HepG2 (cell line): ENCODE data around the gene CCDC30. TPM values are rescaled to one million over a fixed set of nuclear protein-coding genes. Genes with fewer than 3 reads are reported as not detected.

Source experiments
- ATAC-seq: fragments of 200-7000 bp; cut with Tn5 transposase; 3 replicates; pipeline ENCODE4 v1.9.1; 2020; ENCODE audit warnings: mild to moderate bottlenecking, moderate library complexity
- BruUV-seq: library from RNA; stranded (reverse); fragments of 400-500 nt; replicated peaks from 2 replicates; lab custom pipeline; 2021; lab: Mats Ljungman, UMichigan
- CTCF ChIA-PET: fragments of 300-600 bp; formaldehyde crosslinking; extraction: SDS; loops from one replicate; lab custom pipeline; 2021; ENCODE audit warnings: low total read pairs, inconsistent platforms, low intra/inter-chr PET ratio; lab: Yijun Ruan, JAX
- POLR2A ChIA-PET: fragments of 350-600 bp; sonication (Branson Sonifier 250); formaldehyde crosslinking; loops from one replicate; lab custom pipeline; 2020; ENCODE audit warnings: antibody characterized with exemption, inconsistent platforms; lab: Yijun Ruan, JAX
- DNase-seq: peaks from one replicate; pipeline ENCODE4 v3.0.0-alpha.2; 2015; ENCODE audit warnings: low spot score
- FAIRE-seq: peaks from 3 replicates; lab custom pipeline; 2011; peaks lifted over from hg19 to GRCh38; lab: Jason Lieb, UNC
- H2AFZ ChIP-seq: one replicate; pipeline ENCODE4 v1.6.1; 2011; ENCODE audit warnings: low read length, inconsistent platforms
- H3K27ac ChIP-seq: fragments of 300-600 bp; 3 replicates; pipeline ENCODE4 v1.8.0; 2011; ENCODE audit warnings: mixed run types, mild to moderate bottlenecking, mixed read lengths, low read length, inconsistent platforms; ENCODE audit not compliant: insufficient read depth; ENCODE audit errors: extremely low read length
- H3K27me3 ChIP-seq, 2 experiments: fragments of 200-600 bp in 1 of 2; 2 replicates in 1 of 2; 3 replicates in 1 of 2; pipeline versions ENCODE4 v1.6.0 to v1.8.0; 2011; ENCODE audit warnings: low read length in 2 of 2, mild to moderate bottlenecking in 2 of 2, moderate library complexity in 2 of 2, inconsistent platforms in 1 of 2; ENCODE audit not compliant: insufficient read depth in 2 of 2, control insufficient read depth in 1 of 2
- H3K36me3 ChIP-seq, 2 experiments: fragments of 200-600 bp in 1 of 2; replicated peaks in 1 of 2; 2 replicates in 1 of 2; 3 replicates in 1 of 2; pipeline versions ENCODE4 v1.5.1 to v1.8.0; 2011; ENCODE audit warnings: low read length in 2 of 2, inconsistent platforms in 1 of 2; ENCODE audit not compliant: insufficient read depth in 2 of 2, control insufficient read depth in 1 of 2
- H3K4me1 ChIP-seq: 2 replicates; pipeline ENCODE4 v1.5.1; 2012; ENCODE audit warnings: low read length, inconsistent platforms; ENCODE audit not compliant: insufficient read depth
- H3K4me2 ChIP-seq: 2 replicates; pipeline ENCODE4 v1.6.0; 2011; ENCODE audit warnings: low read depth, low read length, inconsistent platforms
- H3K4me3 ChIP-seq, 3 experiments: fragments of 200-600 bp in 1 of 3; sonication (generic), shearing (Covaris generic) in 1 of 3; replicated peaks in 1 of 3; 2 replicates each; pipeline ENCODE4 v1.5.1; 2011 to 2016; ENCODE audit warnings: low read length in 3 of 3, inconsistent platforms in 2 of 3, low read depth in 2 of 3, mild to moderate bottlenecking in 2 of 3, control low read depth in 1 of 3, mixed read lengths in 1 of 3; ENCODE audit not compliant: insufficient read depth in 1 of 3
- H3K79me2 ChIP-seq: one replicate; pipeline ENCODE4 v1.6.1; 2011; ENCODE audit warnings: low read length, inconsistent platforms; ENCODE audit not compliant: insufficient read depth
- H3K9ac ChIP-seq: 2 replicates; pipeline ENCODE4 v1.6.0; 2011; ENCODE audit warnings: mild to moderate bottlenecking, low read depth, low read length, inconsistent platforms; ENCODE audit not compliant: insufficient read depth
- H3K9me3 ChIP-seq: 2 replicates; pipeline ENCODE4 v1.5.1; 2012; ENCODE audit warnings: mild to moderate bottlenecking, low read length
- H4K20me1 ChIP-seq: 2 replicates; pipeline ENCODE4 v1.6.0; 2011; ENCODE audit warnings: inconsistent platforms, mild to moderate bottlenecking, low read length, moderate library complexity; ENCODE audit not compliant: insufficient read depth
- BCL6 ChIP-seq: IDR thresholded peaks from 2 replicates; pipeline ENCODE4 v1.6.1; 2016; ENCODE audit warnings: missing genetic modification reagents, missing compliant biosample characterization
- CCDC6 ChIP-seq: sonication (generic); formaldehyde crosslinking; IDR thresholded peaks from 2 replicates; pipeline ENCODE4 v1.8.1; 2022; ENCODE audit warnings: mild to moderate bottlenecking, missing genetic modification reagents, moderate library complexity
- FOXA1 ChIP-seq, 2 experiments: fragments of 450-650 bp in 1 of 2; sonication (generic) in 1 of 2; formaldehyde crosslinking in 1 of 2; IDR thresholded peaks; 2 replicates each; pipeline versions ENCODE4 v1.4.0 to v1.6.1; 2016 to 2020; ENCODE audit warnings: missing genetic modification reagents in 1 of 2
- HMGXB4 ChIP-seq, 2 experiments: sonication (generic) in 1 of 2; formaldehyde crosslinking in 1 of 2; IDR thresholded peaks; 2 replicates each; pipeline versions ENCODE4 v1.4.0 to v1.6.1; 2018 to 2020; ENCODE audit warnings: missing genetic modification reagents in 2 of 2, borderline replicate concordance in 1 of 2, low read depth in 1 of 2, mild to moderate bottlenecking in 1 of 2, missing biosample characterization in 1 of 2
- JDP2 ChIP-seq: sonication (generic); formaldehyde crosslinking; IDR thresholded peaks from 2 replicates; pipeline ENCODE4 v1.8.1; 2022; ENCODE audit warnings: missing genetic modification reagents, borderline replicate concordance
- NFIC ChIP-seq: IDR thresholded peaks from 2 replicates; pipeline ENCODE4 v1.6.1; 2012; ENCODE audit warnings: mild to moderate bottlenecking, low read length, inconsistent platforms
- STAG1 ChIP-seq: sonication (generic); formaldehyde crosslinking; IDR thresholded peaks from 2 replicates; pipeline ENCODE4 v1.4.0; 2020; ENCODE audit warnings: missing genetic modification reagents
- TCF7 ChIP-seq: sonication (generic); IDR thresholded peaks from 2 replicates; pipeline ENCODE4 v1.6.1; 2016; ENCODE audit warnings: antibody characterized with exemption, low read depth
- ZBTB1 ChIP-seq: sonication (generic); formaldehyde crosslinking; IDR thresholded peaks from 2 replicates; pipeline ENCODE4 v1.4.0; 2020; ENCODE audit warnings: missing genetic modification reagents, borderline replicate concordance
- ZNF513 ChIP-seq: sonication (generic); formaldehyde crosslinking; conservative IDR thresholded peaks from 2 replicates; pipeline ENCODE4 v1.5.0; 2020; ENCODE audit warnings: missing genetic modification reagents
- ZNF615 ChIP-seq: sonication (generic); formaldehyde crosslinking; IDR thresholded peaks from 2 replicates; pipeline ENCODE4 v1.5.0; 2020; ENCODE audit warnings: mild to moderate bottlenecking, missing genetic modification reagents, borderline replicate concordance
- ZNF678 ChIP-seq: sonication (generic); formaldehyde crosslinking; IDR thresholded peaks from 2 replicates; pipeline ENCODE4 v1.4.0; 2020; ENCODE audit warnings: mild to moderate bottlenecking, missing genetic modification reagents
- ZNF761 ChIP-seq: sonication (generic); formaldehyde crosslinking; conservative IDR thresholded peaks from 2 replicates; pipeline ENCODE4 v1.4.0; 2020; ENCODE audit warnings: mild to moderate bottlenecking, missing genetic modification reagents
- WGBS: methylation state at CpG from one replicate; pipeline ENCODE4 v1.1.6; 2017; ENCODE audit warnings: low lambda C conversion rate; 5-methylcytosine and 5-hydroxymethylcytosine counted together
- in situ Hi-C: cut with HindIII; loops from 2 replicates; pipeline ENCODE4 v1.10.0; 2017; ENCODE audit warnings: low pct_unique_long_range_greater_than_20kb; ENCODE audit not compliant: extremely low pct_ligation_motif_present
- intact Hi-C: fragments of 100-400 bp; cut with micrococcal nuclease; formaldehyde crosslinking; loops from one replicate; pipeline ENCODE4 v1.10.0; 2022; ENCODE audit not compliant: unreplicated experiment
- polyA plus RNA-seq, 8 experiments: library from polyadenylated mRNA; depleted of rRNA in 3 of 8; stranded (reverse) in 7 of 8; unstranded in 1 of 8; fragments of >200 nt; fragmentation: Illumina TruSeq in 4 of 8; extraction: Trizol in 4 of 8; gene quantifications; 2 replicates each; pipeline versions ENCODE4 v1.2.1 to v1.2.3, GENCODE V29; 2011 to 2016; ENCODE audit warnings: low read depth in 4 of 8, missing spikeins in 1 of 8, mixed read lengths in 1 of 8; ENCODE audit not compliant: insufficient read depth in 1 of 8
- total RNA-seq, 5 experiments: library from RNA; depleted of rRNA; stranded (reverse); fragments of >200 nt; fragmentation: Illumina TruSeq; extraction: Trizol; gene quantifications; 2 replicates each; pipeline ENCODE4 v1.2.3, GENCODE V29; 2016; ENCODE audit warnings: low read depth in 1 of 5
- TF ChIP-seq, protein P1 (sequence below): IDR thresholded peaks from 2 replicates; pipeline ENCODE4 v1.4.0; 2020; ENCODE audit warnings: mild to moderate bottlenecking, missing genetic modification reagents
- TF ChIP-seq, protein P2 (sequence below): sonication (generic); formaldehyde crosslinking; IDR thresholded peaks from 2 replicates; pipeline ENCODE4 v1.5.0; 2020; ENCODE audit warnings: mild to moderate bottlenecking, missing genetic modification reagents, borderline replicate concordance

The CCDC30 gene
- total and polyA plus RNA-seq, 2 of the 13 experiments (the other 11 are each of a cell fraction or from before 2014, with no cell fraction given): 0.25 to 0.77 TPM

- Histone ChIP-seq H3K36me3 (no peaks in the 10 kb centered on the region), H3K4me3 (0 out of 6 replicates have a peak overlapping the region, but pooled peaks of 1 of the 3 experiments have one; percentile 5), H3K9me3 (no peaks in the 10 kb centered on the region), H2AFZ (no peak overlapping the region), H4K20me1 (no peaks in the 10 kb centered on the region), H3K27ac (no peak overlapping the region), H3K9ac (no peak overlapping the region), H3K4me1 (peaks cover 42% of the 10 kb centered on the region), H3K4me2 (peak overlapping the region; percentile 46), H3K27me3 (no peaks in the 10 kb centered on the region), H3K79me2 (no peaks in the 10 kb centered on the region)
- intact Hi-C loops: no loop called here
- 12% methylated on average over 3 of the region's 3 CpGs for WGBS
- POLR2A ChIA-PET: no interaction called here
- FAIRE-seq (peak; percentile 55), ATAC-seq (peak; percentile 82), DNase-seq (peak; percentile 35)
- in situ Hi-C loops: no loop called here
- no TSS peak for BruUV-seq
- CTCF ChIA-PET: no interaction called here
- no peak for TF ChIP-seq CCDC6 (CRISPR knock-in tag)
- no peak for TF ChIP-seq ZNF678 (CRISPR knock-in tag)
- no peak for TF ChIP-seq STAG1 (CRISPR knock-in tag)
- no peak for TF ChIP-seq NFIC
- no peak for TF ChIP-seq ZBTB1 (CRISPR knock-in tag)
- no peak for TF ChIP-seq ZNF615 (CRISPR knock-in tag)
- TF ChIP-seq, protein P1, sequence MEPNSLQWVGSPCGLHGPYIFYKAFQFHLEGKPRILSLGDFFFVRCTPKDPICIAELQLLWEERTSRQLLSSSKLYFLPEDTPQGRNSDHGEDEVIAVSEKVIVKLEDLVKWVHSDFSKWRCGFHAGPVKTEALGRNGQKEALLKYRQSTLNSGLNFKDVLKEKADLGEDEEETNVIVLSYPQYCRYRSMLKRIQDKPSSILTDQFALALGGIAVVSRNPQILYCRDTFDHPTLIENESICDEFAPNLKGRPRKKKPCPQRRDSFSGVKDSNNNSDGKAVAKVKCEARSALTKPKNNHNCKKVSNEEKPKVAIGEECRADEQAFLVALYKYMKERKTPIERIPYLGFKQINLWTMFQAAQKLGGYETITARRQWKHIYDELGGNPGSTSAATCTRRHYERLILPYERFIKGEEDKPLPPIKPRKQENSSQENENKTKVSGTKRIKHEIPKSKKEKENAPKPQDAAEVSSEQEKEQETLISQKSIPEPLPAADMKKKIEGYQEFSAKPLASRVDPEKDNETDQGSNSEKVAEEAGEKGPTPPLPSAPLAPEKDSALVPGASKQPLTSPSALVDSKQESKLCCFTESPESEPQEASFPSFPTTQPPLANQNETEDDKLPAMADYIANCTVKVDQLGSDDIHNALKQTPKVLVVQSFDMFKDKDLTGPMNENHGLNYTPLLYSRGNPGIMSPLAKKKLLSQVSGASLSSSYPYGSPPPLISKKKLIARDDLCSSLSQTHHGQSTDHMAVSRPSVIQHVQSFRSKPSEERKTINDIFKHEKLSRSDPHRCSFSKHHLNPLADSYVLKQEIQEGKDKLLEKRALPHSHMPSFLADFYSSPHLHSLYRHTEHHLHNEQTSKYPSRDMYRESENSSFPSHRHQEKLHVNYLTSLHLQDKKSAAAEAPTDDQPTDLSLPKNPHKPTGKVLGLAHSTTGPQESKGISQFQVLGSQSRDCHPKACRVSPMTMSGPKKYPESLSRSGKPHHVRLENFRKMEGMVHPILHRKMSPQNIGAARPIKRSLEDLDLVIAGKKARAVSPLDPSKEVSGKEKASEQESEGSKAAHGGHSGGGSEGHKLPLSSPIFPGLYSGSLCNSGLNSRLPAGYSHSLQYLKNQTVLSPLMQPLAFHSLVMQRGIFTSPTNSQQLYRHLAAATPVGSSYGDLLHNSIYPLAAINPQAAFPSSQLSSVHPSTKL (CRISPR knock-in tag): peak; percentile 58
- no peak; the same call in 1 of the 2 replicates for TF ChIP-seq TCF7
- TF ChIP-seq ZNF761 (CRISPR knock-in tag): no peak
- TF ChIP-seq FOXA1 (IDR thresholded peaks at IDR 0.05): no peak
- TF ChIP-seq FOXA1 (CRISPR knock-in tag; IDR thresholded peaks at IDR 0.05): peak; percentile 70
- no peak for TF ChIP-seq HMGXB4 (CRISPR knock-in tag; IDR thresholded peaks at IDR 0.05; ENCODE audit: borderline replicate concordance in 1 of 2, low read depth in 1 of 2)
- TF ChIP-seq BCL6 (CRISPR knock-in tag): 0 out of 2 replicates have a peak, but pooled peaks have one; percentile 11
- no peak for TF ChIP-seq JDP2 (CRISPR knock-in tag)
- TF ChIP-seq ZNF513: no peak
- TF ChIP-seq, protein P2, sequence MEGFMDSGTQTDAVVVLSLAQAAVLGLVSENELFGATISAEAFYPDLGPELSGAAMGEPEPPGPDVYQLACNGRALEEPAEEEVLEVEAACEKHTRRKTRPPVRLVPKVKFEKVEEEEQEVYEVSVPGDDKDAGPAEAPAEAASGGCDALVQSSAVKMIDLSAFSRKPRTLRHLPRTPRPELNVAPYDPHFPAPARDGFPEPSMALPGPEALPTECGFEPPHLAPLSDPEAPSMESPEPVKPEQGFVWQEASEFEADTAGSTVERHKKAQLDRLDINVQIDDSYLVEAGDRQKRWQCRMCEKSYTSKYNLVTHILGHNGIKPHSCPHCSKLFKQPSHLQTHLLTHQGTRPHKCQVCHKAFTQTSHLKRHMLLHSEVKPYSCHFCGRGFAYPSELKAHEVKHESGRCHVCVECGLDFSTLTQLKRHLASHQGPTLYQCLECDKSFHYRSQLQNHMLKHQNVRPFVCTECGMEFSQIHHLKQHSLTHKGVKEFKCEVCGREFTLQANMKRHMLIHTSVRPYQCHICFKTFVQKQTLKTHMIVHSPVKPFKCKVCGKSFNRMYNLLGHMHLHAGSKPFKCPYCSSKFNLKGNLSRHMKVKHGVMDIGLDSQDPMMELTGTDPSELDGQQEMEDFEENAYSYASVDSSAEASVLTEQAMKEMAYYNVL (CRISPR knock-in tag): 0 out of 2 replicates have a peak, but pooled peaks have one; percentile 55
These were observed 31.6 kb upstream of the CCDC30 start for GRCh38 chr1:42431514-42431913.
